Ishikawa (cell line): ENCODE data around the gene ARHGAP32.

ENCODE experiments used
- CEBPB ChIP-seq: IDR thresholded peaks from 2 replicates; pipeline ENCODE4 v1.6.1; 2012
- NFIC ChIP-seq: IDR thresholded peaks from 2 replicates; pipeline ENCODE4 v1.6.1; 2012
- REST ChIP-seq: IDR thresholded peaks from 2 replicates; pipeline ENCODE4 v1.6.1; 2012; ENCODE audit warnings: low read depth, mild to moderate bottlenecking
- TAF1 ChIP-seq: IDR thresholded peaks from 2 replicates; pipeline ENCODE4 v1.6.1; 2012; ENCODE audit warnings: low read depth, mild to moderate bottlenecking
- TEAD4 ChIP-seq: IDR thresholded peaks from 2 replicates; pipeline ENCODE4 v1.6.1; 2012

GRCh38 chr11:129035244-129035643, 156.9 kb downstream of the ARHGAP32 start:
- TF ChIP-seq REST: no peak
- TF ChIP-seq TEAD4: no peak
- TF ChIP-seq CEBPB: no peak
- no peak for TF ChIP-seq TAF1
- no peak for TF ChIP-seq NFIC
